ENCODE measurements around the gene PPP1R2C.

GRCh38 chrX:42825201-42825600 is 47.2 kb upstream of the PPP1R2C start:
- TF ChIP-seq, protein P1, sequence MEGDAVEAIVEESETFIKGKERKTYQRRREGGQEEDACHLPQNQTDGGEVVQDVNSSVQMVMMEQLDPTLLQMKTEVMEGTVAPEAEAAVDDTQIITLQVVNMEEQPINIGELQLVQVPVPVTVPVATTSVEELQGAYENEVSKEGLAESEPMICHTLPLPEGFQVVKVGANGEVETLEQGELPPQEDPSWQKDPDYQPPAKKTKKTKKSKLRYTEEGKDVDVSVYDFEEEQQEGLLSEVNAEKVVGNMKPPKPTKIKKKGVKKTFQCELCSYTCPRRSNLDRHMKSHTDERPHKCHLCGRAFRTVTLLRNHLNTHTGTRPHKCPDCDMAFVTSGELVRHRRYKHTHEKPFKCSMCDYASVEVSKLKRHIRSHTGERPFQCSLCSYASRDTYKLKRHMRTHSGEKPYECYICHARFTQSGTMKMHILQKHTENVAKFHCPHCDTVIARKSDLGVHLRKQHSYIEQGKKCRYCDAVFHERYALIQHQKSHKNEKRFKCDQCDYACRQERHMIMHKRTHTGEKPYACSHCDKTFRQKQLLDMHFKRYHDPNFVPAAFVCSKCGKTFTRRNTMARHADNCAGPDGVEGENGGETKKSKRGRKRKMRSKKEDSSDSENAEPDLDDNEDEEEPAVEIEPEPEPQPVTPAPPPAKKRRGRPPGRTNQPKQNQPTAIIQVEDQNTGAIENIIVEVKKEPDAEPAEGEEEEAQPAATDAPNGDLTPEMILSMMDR (IDR thresholded peaks at IDR 0.05; ENCODE audit: insufficient read depth, low read length, poor library complexity, severe bottlenecking): no peak
- no peak for TF ChIP-seq EZH2phosphoT487 (conservative IDR thresholded peaks at IDR 0.05; ENCODE audit: low read length)

Measured in SU-DHL-6 (cell line).